ENCODE results near the gene INPP5A. TPM values are rescaled to one million over a fixed set of nuclear protein-coding genes. Genes with fewer than 3 reads are reported as not detected.

INPP5A gene
- total RNA-seq, 1 donor from 2014 or later = 103 TPM

DNA sequence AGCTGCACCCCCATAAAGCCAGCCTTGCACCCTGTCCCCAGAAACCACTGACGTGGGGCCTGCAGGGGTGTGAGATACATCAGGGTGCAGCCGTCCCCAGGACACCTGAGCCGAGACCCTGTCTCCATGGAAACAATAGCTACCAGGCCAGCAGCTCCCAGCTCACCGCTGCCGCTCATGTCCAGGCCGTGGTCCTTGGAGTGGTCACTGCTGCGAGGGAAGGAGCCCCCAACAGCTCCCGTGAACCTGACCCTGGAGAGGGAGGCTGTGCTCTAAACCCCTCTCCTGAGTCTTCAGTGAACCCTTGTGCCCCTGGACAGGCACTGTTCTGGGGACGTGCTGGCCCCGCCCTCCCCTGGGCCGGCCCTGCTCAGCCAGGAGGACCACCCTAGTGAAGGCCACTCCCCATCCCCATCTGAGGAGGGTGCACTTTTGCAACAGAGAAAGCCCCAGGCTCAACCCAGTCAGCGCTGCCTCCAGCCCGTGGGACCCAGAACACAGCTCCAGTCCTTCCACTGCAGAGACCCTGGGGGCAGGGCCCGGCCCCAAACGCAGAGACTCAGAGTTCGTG lies 19.6 kb upstream of the INPP5A start:
- DNase-seq (ENCODE audit: low spot score) = peak; percentile 19

DNA sequence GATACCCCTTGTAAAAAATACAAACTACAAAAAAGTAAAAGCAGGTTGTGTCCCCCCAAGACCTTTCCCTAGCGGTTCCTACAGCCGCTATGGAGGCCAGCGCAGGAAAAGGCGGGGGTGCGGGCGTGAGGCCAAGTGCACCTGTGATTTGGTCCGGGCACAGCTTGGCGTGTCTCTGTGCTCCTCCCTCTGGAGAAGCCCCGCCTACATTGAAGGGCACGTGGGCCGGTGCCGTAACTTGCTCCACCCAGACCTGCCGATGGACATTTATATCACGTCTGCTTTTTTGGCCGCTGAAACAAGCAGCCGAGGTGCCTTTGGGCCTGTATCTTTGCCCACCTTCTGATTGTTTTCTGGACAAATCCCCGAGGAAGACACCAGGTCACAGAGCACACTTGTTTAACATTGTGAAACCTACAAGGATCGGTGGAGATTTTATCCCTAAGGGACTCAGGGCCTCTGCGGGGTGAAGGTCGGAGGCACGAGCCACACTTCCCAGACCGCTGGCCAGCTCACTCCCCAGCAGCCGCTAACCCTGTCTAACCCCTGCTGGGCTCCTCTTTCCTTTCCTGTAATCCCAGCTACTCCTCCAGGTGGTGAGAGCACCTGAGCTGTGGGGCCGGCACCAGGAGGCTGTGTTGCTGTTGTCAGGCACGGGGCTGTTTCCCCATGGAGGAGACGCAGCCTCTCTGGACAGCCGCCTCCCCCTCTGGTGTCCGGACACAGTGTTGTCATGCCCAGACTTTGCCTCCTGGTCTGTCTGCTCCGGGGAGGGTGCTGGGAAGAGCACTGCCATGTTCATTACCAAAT lies 18.8 kb upstream of the INPP5A start:
- DNase-seq (ENCODE audit: low spot score) = no peak

DNA sequence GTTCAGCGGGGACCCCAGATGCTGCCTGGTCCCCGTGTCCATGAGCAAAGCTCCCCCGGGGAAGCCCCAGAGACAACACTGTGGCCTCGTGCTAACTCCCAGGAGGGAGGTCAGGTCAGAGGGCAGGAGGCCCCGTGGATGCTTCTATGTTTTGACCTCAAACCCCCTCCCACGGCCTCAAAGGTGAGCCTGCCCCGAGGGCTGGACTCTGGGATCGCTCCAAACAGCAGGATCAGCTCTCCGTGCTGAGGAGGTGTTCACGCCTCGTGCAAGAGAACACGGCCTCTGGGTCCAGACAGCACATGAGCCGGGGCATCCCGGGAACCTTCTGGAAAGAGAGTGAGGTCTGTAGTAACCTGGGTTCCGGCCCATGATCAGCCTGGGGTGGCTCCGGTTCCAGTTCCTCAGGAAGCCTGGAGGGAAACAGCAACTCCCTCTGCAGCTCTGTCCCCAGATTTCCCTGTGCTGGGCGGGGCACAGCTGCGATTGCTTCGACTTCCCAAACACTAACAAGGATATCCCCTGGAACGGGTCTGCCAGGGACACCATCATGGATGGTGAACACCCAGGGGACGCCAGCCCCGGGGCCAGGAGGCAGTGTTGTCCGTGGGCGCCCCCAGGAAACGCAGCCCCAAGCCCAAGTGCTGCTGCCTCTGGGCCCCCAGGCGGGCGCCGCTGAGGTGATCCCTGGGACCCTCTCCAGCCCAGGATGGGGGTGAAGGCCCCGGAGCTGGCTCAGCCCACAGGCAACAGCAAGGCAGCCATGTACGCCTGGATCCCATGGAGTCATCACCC lies 18.0 kb upstream of the INPP5A start:
- DNase-seq (ENCODE audit: low spot score) = no peak

DNA sequence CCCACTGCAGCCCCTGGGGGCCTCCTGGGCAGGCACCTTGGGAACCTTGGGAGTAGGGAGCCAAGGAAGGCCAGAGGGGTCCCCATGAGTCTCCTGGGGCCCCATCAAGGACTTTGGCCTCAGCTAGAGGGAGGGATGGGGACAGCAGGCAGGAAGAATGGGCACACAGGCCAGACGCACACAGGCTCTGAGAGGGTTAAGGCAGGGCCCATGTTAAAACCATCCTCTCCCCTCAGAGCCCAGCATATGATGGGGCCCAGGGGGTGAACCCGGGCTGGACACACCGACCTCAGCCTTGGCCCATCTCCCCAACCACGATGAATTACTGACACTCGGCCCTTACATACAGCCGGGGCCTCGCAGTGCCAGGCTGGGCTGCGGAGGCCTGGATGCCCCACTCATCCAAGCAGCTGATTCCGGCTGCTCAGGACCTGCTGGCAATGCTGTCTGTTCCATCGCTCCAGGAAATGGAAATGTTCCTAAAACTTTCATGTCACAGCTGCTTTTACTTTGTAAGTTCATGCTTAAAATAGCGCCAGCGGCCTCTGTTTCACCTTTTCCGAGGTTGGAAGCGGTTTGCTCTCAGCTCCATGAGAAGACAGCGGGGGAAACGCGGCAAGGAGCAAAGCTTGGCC lies 17.3 kb upstream of the INPP5A start:
- peak; percentile 84 for DNase-seq (ENCODE audit: low spot score)

DNA sequence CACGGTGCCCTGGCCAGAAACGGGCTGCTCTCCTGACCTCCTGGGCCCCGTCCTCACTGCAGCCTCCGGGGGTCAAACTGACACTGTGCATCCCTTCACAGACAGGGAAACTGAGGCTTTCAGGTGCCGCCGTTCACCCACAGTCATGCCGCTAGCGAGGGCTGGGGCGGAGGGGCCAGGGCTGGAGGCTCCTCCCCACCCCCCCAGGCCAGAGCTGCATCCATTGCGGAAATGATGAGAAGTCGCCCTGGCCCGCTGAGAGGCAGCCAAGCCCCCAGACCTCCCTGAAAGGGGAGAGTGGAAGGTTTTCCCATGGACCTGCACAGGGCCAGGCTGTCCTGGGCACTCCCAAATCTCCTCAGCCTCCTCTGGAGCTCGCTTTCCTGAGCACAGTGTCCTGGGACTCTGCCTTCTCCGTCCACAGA lies 16.5 kb upstream of the INPP5A start:
- DNase-seq (ENCODE audit: low spot score) = no peak

DNA sequence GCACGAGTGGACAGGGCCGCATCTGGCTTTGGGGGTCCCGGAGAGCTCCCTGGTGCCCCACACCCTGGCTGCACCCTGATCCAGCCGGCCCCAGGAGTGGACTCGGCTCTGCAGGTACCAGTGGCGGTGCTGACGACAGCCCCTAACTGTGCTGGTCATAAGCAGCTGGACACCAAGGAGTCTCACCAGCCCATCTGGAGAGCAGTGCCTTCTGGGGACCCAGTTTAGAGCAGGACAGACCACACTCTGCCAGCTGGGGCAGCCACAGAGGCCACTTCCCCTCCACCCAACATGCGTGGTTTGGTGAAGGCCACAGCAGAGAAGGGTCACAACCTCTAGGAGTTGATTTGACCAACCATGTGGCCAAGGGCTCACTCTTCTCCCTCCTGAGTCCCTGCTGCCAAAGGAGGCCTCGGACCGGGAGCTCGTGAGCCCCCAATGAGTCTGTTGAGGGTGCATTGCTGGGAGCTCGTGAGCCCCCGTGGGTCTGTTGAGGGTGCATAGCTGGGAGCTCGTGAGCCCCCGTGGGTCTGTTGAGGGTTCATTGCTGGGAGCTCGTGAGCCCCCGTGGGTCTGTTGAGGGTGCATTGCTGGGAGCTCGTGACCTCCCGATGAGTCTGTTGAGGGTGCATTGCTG lies 16.0 kb upstream of the INPP5A start:
- DNase-seq (ENCODE audit: low spot score) = no peak

DNA sequence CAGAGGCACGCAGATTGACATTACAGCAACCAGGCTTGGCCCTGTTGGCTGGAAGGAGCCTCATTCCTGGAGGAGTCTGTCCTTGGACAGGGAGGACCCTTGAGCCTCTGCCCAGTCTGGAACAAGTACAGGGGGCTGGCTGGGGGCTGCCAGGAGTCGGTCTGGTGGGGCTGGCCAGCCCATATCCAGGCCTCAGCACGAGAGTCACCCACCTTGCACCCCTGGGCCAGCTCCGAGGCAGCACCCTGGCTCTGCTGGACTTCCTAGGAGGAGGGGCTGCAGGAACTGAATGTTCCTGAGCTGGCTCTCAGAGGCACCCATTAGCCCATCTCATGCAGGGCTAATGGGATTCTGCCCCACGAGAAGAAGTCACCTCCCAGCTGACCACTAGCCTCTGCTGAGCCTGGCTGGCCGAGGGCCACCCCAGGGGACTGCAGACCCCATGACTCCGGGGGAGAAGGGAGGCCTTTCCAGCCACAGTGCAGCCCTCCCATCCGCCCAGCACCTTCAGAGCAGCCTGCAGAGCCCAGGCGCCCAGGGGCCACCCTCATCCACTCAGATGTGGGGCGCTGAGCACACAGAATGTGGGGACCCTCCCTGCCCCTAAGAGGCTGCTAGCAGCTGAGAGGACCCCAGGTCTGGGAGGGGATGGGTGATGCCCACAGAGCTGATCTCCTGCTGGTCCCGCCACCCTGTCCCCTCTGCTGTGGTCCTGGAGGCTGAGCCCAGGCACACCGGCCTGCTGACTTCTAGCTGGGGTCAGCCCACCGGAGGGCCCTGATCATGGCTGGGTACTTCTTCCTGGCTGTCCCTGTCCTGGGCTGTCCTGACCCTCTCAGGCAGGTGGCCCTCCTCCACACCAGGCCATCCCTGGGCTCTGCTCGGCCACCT lies 14.8 kb upstream of the INPP5A start:
- no peak for DNase-seq (ENCODE audit: low spot score)

DNA sequence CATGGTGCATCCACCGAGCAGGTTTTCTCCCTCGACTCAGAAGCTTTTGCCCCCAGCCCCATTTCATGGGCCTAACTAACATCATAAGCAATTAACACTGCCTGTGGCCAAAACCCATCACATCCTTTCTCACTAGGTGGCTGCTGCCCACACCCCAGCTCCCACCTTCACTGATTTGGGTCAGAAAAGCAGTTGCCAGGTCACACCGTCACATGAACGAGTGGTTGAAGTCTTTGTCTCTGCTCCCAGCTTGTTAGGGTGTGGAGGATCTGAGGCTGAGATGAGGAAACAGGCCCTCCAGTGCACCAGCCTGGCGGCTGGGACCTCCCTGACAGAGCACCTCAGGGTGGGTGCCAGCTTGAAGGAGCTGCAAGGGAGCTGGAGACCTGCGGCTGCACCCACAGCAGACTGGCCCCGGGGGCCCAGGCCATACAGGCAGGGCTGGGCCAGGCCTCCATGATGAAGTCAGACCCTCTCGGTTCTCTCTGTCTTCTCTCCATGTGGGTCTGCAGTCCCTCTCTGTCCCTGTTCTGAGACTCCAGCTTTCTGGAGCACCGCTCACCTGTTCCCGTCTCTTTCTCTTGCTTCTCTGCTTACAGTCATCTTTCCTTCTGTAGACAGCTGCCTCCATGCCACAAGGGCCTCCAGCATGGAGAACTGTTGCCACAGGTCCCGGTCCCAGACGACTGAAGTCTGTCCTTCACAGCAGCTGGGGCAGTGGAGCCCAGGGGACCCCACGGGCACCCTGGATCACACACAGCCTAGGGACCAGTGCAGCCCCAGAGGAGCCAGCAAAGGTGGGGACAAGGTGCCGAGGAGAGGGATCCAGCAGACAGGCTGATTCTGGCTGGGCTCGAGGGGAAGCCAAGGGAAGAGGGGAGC lies 13.8 kb upstream of the INPP5A start:
- no peak for DNase-seq (ENCODE audit: low spot score)

DNA sequence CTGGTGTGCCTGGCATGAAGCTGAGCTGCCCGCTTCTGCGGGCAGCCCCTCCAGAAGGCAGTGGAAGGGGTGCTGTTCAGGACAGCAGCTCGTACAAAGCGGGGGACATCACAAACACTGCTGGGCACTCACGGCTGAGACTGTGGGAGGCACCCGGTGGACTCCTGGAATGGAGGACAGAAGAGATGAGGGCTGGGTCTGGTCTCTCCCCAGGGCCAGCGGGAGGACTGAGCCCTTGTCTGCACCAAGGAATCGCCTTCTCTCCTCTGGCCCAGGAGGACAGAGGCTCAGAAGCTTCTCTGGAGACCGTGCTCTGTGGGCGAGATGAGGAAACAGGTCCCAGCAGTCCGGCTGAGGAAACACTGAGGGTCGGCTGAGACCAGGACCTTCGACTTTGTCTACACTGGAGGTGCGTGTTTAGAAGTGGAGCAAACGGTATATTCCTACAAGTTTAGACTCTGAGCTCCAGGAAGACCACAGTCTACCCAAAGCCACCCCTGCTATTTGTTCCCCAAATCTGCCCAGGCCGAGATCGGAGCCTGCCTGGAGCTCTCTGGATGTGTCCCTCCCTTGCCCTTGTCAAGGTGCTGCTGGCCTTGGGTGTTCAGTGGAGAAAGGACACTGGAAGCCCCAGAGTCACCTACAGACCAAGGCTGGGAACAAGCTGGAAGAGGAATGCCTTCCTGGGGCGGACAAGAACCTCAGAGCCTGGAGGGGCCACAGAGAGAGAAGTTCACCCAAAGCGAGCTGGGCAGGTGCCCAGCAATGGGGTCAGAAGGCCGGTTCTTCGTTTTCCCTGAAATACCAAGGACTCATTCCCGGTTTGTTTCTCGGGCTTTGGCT lies 12.9 kb upstream of the INPP5A start:
- no peak for DNase-seq (ENCODE audit: low spot score)

DNA sequence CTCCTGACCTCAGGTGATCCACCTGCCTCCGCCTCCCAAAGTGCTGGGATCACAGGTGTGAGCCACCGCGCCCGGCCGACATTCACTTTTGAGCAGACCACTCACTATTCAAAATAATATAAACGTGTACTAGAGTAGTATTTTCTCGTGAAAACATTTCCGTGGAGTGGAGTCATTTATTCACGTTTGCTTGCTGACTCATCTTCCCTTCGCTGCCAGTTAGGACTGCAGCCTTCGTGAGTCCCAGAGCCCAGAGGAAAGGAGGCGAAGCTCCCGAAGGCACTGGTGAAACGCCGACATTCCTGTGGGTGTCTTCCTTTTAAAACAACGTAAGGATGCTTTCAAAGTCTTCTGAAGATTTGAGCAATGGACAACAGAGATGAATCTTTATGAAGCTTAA lies 10.9 kb upstream of the INPP5A start:
- no peak for DNase-seq (ENCODE audit: low spot score)

DNA sequence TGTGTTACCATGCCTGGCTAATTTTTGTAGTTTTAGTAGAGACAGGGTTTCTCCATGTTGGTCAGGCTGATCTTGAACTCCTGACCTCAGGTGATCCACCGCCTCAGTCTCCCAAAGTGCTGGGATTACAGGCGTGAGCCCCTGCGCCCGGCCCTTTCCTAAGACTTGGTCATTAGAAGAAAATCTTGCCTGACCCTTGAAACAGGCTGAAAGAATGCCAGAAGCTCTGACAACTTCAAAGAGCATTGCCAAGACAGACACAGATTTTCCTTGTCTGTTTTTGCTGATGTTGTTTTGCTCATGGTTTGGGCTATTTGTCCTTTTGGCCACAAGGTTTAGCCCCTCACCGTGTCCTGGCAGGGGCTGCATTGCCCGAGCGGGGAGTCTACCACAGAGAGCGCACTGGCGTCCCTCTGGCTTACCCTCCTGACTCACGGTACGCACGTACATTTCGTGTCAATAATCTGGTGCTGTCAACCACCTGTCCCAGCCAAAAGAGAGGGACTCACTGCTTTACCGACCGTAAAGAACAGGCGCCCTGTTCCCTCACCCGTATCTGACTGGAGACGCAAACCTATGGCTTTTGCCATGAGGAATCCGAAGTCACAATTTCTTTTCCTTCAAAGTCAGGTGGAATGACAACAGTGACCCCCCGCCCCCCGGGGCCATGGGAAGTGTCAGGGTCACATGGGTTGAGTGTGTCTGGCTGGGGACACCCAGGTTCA lies 10.1 kb upstream of the INPP5A start:
- no peak for DNase-seq (ENCODE audit: low spot score)

DNA sequence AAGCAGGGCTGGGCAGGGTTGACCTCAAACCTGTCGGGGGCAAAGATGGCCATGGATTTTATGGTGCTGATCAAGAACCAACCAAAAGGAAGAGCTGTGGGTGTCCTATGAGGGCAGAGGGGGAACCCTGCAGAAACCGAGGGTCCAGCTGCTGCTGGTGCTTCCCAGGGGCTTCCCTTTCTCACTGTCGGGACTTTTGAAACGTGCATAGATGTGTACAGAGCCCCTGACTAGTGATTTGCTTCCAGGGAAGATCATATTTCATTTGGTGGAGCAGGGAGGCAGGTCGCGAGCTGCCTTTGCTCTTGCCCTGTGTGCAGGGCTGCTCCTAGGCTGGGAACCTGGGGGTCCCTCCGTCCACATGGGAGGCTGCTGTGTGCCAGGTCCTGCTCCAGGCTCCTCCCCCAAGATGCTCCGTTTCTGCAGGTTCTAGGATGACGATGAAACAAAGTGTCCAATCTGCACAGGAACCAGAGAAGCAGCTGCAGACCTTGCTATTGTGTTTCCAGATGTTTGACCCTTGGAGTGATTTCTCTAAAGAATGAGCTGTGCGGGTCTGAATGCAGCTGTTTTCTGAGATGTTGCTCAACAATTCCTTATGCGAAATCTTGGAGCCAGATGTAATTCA lies 9.4 kb upstream of the INPP5A start:
- no peak for DNase-seq (ENCODE audit: low spot score)

DNA sequence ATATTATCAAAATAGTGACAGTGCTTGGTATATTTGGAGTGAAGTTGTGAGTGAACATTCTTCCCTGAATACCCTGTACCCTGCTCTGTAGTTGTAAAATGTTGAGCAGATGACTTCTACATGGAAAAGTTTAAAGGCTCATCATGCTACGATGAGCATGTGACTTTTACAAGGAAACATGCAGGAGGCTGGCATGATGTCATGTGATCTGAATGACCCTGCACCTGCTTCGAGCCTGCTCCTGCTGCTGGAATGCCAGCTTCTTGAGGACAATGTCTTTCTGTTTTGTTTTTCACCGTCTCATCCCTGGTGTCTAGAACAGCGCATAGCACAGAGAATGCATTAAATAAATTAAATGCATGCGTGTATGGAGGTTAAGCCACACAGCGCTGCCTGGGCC lies 5.4 kb upstream of the INPP5A start:
- DNase-seq (ENCODE audit: low spot score) = no peak

DNA sequence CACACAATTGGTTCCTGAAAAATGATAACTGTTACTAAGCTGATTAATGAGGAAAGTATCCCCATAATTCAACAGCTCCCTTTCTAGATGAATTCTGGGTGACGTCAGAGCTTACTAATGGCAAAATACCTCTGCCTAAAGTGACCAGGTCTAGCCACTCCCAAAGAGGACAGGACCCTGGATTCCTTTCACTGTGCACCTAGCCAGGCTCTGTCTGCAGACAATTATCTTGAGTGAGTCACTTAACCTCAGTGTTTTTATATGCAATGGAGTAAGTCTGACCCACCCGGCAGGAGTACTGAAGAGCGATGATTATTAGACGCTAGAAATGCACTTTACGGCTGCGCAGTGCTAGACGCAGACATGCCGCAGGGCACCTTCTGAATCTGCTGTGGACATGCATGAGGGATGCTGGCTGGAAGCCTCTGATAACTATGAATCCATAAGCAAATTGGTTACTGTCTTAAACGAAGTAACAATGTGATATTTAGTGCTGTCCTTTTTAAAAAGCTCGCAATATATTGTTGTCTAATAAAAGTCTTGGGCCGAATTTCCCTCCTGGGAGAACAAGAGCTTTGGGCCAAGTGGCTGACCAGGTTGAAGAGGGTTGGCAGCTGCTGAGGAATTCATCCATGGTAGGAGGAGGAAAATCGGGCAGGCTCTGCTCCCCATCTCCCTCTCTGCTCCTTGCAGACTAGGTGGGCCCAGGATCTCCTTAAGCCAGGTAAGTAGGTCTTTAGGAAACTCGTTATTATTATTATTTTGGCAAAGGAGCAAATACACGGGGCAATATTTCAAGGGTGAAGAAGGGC lies 4.6 kb upstream of the INPP5A start:
- DNase-seq (ENCODE audit: low spot score) = no peak

DNA sequence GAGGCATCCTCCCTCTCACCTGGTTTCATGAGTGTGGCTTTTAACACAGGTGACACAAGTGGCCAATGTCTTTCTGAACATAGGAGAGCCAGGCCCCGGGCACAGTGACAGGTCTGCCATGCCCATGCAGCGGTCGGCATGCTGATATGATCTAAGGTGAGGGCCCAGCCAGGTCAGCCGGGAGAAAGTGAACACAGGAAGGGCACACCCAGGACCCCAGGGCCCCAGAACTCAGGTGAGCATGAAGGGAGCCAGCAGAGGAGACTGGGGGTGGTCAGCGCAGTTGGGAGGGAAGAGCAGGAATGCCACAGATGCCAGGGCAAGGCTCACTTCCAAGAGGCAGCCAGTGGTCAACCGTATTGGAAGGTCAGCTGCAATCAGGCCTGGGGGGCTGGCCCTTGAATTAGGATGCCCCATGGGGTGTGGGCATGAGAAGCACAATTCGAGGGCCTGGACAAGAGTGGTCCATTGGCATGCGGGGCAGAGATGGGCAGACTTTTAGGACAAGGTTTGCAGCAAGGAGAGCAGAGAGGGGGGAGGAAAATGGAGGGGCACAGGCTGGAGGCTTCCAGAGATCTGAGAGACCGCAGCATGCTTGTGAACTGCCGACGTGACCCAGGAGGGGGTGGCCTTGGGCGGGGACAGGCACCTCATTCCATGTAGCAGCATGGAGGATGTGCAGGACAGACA lies 3.9 kb upstream of the INPP5A start:
- no peak for DNase-seq (ENCODE audit: low spot score)

Data from umbilical cord (tissue), 2 donors.